RWPE2 (cell line): ENCODE measurements around the gene RNU6-1.

Experiments used
- ATAC-seq: fragments of 200-7000 bp; cut with Tn5 transposase; 3 replicates; pipeline ENCODE4 v1.9.1; 2021; ENCODE audit warnings: low read depth
- DNase-seq: peaks from one replicate; pipeline ENCODE4 v3.0.0-alpha.2; 2020; ENCODE audit warnings: low spot score
- H3K27ac ChIP-seq: fragments of 450-650 bp; 2 replicates; pipeline ENCODE4 v1.5.1; 2017; ENCODE audit warnings: mild to moderate bottlenecking; ENCODE audit not compliant: poor library complexity, severe bottlenecking
- H3K27me3 ChIP-seq: fragments of 250-450 bp; sonication (Bioruptor Pico); 2 replicates; pipeline ENCODE4 v1.5.1; 2021; ENCODE audit warnings: mild to moderate bottlenecking, moderate library complexity; ENCODE audit not compliant: insufficient read depth, poor library complexity, severe bottlenecking
- H3K36me3 ChIP-seq: fragments of 250-450 bp; sonication (Bioruptor Pico); 2 replicates; pipeline ENCODE4 v1.5.1; 2020; ENCODE audit warnings: low read depth, mild to moderate bottlenecking, moderate library complexity
- H3K4me1 ChIP-seq: fragments of 250-450 bp; sonication (Bioruptor Pico); 2 replicates; pipeline ENCODE4 v1.5.1; 2021; ENCODE audit warnings: mild to moderate bottlenecking, moderate library complexity; ENCODE audit not compliant: insufficient read depth, poor library complexity, severe bottlenecking
- H3K4me3 ChIP-seq: fragments of 250-450 bp; sonication (Bioruptor Pico); 2 replicates; pipeline ENCODE4 v1.5.1; 2021; ENCODE audit warnings: mild to moderate bottlenecking, moderate library complexity; ENCODE audit not compliant: severe bottlenecking
- H3K9me3 ChIP-seq: fragments of 250-450 bp; sonication (Bioruptor Pico); 2 replicates; pipeline ENCODE4 v1.5.1; 2021; ENCODE audit warnings: mild to moderate bottlenecking, moderate library complexity; ENCODE audit not compliant: severe bottlenecking
- CTCF ChIP-seq: fragments of 450-650 bp; IDR thresholded peaks from one replicate; pipeline ENCODE4 v1.5.1; 2017; ENCODE audit warnings: mild to moderate bottlenecking, moderate library complexity; ENCODE audit not compliant: poor library complexity, severe bottlenecking

Gene RNU6-1

GRCh38 chr15:67824976-67825880, 14.6 kb downstream of the RNU6-1 start, which contains the start of gene SKOR1:
TSS of gene SKOR1 (plus strand) at chr15:67825509. CDS start at chr15:67825603, 94 bp downstream.
- TF ChIP-seq CTCF, result no peak
- DNase-seq (peak; percentile 64), ATAC-seq (peak; percentile 31; the same call in 2 of the 3 replicates)
- Histone ChIP-seq H3K27ac (no peak within 1 kb of the TSS), H3K27me3 (peaks cover 98% of the 10 kb centered on the region), H3K36me3 (no peaks in the 10 kb centered on the region), H3K4me1 (no peaks in the 10 kb centered on the region), H3K4me3 (no peak within 1 kb of the TSS), H3K9me3 (no peaks in the 10 kb centered on the region)

- TF ChIP-seq CTCF, result no peak
- peak; percentile 60 for DNase-seq
- H3K27ac ChIP-seq, result no peak overlapping the region
- H3K27me3 ChIP-seq, result peaks cover 98% of the 10 kb centered on the region
- no peaks in the 10 kb centered on the region for H3K36me3 ChIP-seq
- no peak overlapping the region for H3K4me3 ChIP-seq
- H3K9me3 ChIP-seq, result no peaks in the 10 kb centered on the region
- H3K4me1 ChIP-seq, result no peaks in the 10 kb centered on the region
- no peak for ATAC-seq
Observed at GRCh38 chr15:67824197-67824968, 15.5 kb downstream of the RNU6-1 start.

- ATAC-seq, result no peak
- Histone ChIP-seq H3K27me3 (peaks cover 96% of the 10 kb centered on the region), H3K4me3 (no peak overlapping the region), H3K4me1 (no peaks in the 10 kb centered on the region), H3K36me3 (no peaks in the 10 kb centered on the region), H3K9me3 (no peaks in the 10 kb centered on the region), H3K27ac (no peak overlapping the region)
- no peak for TF ChIP-seq CTCF
- DNase-seq, result no peak
Observed at GRCh38 chr15:67823314-67824196, 16.3 kb downstream of the RNU6-1 start.

- TF ChIP-seq CTCF, result no peak
- Histone ChIP-seq H3K27ac (no peak overlapping the region), H3K4me3 (no peak overlapping the region), H3K27me3 (peaks cover 95% of the 10 kb centered on the region), H3K9me3 (no peaks in the 10 kb centered on the region), H3K4me1 (no peaks in the 10 kb centered on the region), H3K36me3 (no peaks in the 10 kb centered on the region)
- DNase-seq, result no peak
- ATAC-seq, result no peak
Observed at GRCh38 chr15:67822537-67823313, 17.1 kb downstream of the RNU6-1 start.
